Kidney glomerular epithelial cell (primary cell): ENCODE measurements around the gene BLVRA.
"Not testable (repeated sequence)": the region's sequence is repeated elsewhere in the genome, so short reads cannot be mapped to it uniquely, and the experiment has no call there.

Experiments
- DNase-seq: peaks from one replicate; lab custom pipeline; 2025; lab: John Stamatoyannopoulos, UW

Gene BLVRA, protein sequence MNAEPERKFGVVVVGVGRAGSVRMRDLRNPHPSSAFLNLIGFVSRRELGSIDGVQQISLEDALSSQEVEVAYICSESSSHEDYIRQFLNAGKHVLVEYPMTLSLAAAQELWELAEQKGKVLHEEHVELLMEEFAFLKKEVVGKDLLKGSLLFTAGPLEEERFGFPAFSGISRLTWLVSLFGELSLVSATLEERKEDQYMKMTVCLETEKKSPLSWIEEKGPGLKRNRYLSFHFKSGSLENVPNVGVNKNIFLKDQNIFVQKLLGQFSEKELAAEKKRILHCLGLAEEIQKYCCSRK

GRCh38 chr7:43758029-43758821, at the start of gene BLVRA:
BLVRA (plus strand) TSS chr7:43758680; CDS start chr7:43771159, 12,479 bp downstream.
- DNase-seq: peak; percentile 22

DNA sequence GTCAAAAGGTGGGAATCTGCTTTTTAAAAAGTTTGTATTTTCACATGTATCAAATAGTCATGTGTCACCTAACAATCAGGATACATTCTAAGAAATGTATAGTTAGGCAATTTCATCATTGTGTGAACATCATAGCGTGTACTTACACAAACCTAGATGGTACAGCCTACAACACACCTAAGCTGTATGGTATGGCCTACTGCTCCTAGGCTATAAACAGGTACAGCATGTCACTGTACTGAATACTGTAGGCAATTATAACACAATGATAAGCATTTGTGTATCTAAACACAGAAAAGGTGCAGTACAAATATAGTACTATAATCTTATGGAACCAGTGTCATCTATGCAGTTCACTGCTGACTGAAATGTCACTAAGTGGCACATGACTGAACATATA, 47.0 kb upstream of the BLVRA start:
- no peak for DNase-seq

- not testable (repeated sequence) for DNase-seq
These were observed 42.5 kb upstream of the BLVRA start for GRCh38 chr7:43715966-43716365.

GRCh38 chr7:43716598-43716997, 41.9 kb upstream of the BLVRA start:
- no peak for DNase-seq

DNA sequence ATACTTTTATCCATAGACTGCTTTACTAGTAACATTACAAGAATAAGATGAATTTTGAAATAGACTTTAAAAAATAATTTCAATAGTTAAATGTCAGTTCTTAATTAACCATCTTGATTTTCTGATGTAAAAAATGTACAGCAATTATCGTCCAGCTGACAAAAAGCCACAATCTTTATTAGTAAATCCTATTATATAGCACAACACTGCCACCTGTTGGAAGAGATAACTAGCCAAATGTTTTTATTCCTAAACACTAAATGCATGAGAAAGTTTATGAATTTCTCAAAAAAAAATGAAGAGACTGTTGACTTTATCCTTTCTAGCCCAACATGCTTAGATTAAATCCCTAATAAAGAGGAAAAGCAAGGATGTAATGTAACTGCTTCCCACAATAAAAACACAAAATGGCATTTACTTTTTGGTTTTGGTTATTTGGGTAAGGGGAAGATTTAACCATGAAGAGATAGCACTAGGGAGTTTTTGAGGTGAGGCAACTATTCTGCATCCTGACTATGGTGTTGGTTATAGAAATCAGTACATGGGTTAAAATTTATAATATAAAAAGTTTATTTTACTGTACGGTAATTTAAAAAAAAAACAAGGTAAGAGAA, 37.2 kb upstream of the BLVRA start:
- DNase-seq: peak; percentile 46

DNA sequence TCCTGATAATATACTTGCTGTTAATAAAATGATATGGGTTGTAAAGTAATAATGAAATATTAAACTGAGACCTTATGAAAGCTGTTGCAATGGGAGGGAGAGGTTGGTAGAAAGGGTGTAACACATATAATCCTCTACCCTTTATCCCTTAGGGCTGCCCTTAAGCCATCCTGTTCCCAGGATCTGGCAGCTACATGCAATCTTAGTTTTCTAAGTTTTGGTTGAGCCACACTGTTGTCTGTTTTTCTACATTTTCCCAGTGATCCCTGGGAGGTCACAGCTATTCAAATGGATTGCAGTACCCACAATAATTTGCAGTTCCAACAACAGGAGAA, 35.5 kb upstream of the BLVRA start:
- no peak for DNase-seq

DNA sequence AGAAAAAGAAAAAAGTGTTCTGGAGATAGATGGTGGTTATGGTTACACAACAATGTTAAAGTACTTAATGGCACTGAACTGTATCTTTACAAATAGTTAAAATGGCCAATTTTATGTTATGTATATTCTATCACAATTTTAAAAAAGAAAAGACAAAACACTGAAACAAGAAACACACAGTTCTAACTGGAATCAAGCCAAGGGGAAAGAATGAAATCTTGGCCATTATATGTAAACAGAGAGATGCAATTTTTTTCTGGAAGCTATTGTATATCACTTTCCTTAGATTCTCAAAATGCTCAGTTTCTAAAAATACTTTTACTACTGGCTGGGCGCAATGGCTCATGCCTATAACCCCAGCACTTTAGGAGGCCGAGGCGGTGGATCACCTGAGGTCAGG, 33.2 kb upstream of the BLVRA start:
- no peak for DNase-seq

GRCh38 chr7:43726466-43726865, 32.0 kb upstream of the BLVRA start:
- DNase-seq: no peak

- DNase-seq: no peak
These were observed 31.5 kb upstream of the BLVRA start for GRCh38 chr7:43727003-43727402.

GRCh38 chr7:43727494-43727893, 31.0 kb upstream of the BLVRA start:
- DNase-seq: no peak

- peak; percentile 92 for DNase-seq
These were observed 29.1 kb upstream of the BLVRA start, which contains the start of gene COA1 for GRCh38 chr7:43729214-43729923. COA1 (minus strand) TSS chr7:43729523; CDS start chr7:43648614, 80,909 bp downstream.

DNA sequence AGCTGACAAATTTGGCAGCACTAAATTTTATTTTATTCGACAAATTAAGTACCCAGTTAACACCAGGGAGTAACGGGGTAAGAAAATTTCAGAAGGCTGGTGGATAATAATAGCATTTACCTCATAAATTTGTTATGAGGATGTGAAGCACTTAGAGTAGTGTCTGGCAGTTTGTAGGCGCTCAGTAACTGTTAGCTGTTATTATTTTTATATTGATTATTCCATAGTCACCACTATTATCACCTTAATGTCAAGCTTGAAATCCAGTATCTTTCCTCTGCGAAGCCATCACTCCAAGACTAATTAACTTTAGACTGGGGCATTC, 28.6 kb upstream of the BLVRA start:
- DNase-seq: peak; percentile 45

DNA sequence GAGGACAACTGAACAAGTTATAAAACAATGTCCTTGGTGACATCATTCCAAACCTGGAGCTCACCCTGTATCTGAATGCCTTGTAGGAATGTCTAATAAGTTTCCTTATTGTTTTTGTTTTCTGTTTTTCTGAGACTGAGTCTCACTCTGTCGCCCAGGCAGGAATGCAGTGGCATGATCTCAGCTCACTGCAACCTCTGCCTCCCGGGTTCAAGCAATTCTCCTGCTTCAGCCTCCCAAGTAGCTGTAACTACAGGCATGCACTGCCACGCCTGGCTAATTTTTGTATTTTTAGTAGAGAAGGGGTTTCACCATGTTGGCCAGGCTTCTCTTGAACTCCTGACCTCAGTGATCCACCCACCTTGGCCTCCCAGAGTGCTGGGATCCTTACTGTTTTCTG, 27.0 kb upstream of the BLVRA start:
- peak; percentile 37 for DNase-seq

DNA sequence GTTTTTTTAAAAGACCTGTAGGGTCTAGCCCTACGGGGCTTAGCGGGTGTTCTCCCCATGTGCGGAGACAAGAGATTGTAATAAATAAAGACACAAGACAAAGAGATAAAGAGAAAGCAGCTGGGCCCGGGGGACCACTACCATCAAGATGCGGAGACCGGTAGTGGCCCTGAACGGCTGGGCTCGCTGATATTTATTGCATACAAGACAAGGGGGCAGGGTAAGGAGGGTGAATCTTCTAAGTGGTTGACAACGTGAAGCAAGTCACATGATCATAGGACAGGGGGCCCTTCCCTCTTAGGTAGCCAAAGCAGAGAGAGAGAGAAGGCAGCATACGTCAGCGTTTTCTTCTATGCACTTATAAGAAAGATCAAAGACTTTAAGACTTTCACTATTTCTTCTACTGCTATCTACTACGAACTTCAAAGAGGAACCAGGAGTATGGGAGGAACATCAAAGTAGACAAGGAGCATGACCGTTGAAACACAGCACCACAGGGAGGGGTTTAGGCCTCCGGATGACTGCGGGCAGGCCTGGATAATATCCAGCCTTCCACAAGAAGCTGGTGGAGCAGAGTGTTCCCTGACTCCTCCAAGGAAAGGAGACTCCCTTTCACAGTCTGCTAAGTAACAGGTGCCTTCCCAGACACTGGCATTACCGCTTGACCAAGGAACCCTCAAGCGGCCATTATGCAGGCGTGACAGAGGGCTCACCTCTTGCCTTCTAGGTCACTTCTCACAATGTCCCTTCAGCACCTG, 23.7 kb upstream of the BLVRA start:
- not testable (repeated sequence) for DNase-seq

GRCh38 chr7:43735403-43735801, 23.1 kb upstream of the BLVRA start:
- no peak for DNase-seq

DNA sequence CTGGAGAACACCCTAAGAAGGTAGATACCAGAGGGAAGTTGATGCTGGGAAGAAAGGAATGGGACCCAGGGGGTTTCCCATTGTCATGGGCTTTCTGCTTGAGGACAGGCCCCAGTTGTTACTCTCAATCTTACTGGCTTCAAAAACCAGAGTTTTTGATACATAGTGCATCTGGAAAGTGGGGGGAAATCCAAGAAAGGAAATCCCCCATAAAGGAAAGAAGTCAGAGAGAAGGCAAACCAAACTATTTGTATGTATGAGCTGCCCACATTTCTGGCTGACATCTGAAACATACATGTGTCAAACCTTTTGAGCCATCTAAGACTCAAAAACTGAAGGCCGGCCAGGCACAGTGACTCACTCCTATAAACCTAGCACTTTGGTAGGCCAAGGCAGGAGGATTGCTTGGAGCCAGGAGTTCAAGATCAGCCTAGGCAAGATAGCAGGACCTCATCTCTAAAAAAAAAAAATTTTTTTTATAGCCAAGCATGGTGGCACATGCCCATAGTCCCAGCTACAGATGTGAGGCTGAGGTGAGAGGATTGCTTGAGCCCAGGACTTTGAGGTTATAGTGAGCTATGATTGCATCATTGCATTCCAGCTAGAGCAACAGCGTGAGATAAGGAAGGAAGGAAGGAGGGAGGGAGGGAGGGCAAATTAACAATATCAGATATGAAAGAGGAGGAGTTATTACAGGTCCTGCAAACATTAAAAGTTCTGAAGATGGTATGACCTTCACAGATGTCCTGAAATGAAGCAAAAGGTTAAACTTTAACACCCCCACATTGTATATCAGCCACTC, 22.5 kb upstream of the BLVRA start:
- DNase-seq: peak; percentile 4

GRCh38 chr7:43737467-43738127, 20.9 kb upstream of the BLVRA start:
- DNase-seq: no peak

GRCh38 chr7:43742692-43743091, 15.8 kb upstream of the BLVRA start:
- no peak for DNase-seq

DNA sequence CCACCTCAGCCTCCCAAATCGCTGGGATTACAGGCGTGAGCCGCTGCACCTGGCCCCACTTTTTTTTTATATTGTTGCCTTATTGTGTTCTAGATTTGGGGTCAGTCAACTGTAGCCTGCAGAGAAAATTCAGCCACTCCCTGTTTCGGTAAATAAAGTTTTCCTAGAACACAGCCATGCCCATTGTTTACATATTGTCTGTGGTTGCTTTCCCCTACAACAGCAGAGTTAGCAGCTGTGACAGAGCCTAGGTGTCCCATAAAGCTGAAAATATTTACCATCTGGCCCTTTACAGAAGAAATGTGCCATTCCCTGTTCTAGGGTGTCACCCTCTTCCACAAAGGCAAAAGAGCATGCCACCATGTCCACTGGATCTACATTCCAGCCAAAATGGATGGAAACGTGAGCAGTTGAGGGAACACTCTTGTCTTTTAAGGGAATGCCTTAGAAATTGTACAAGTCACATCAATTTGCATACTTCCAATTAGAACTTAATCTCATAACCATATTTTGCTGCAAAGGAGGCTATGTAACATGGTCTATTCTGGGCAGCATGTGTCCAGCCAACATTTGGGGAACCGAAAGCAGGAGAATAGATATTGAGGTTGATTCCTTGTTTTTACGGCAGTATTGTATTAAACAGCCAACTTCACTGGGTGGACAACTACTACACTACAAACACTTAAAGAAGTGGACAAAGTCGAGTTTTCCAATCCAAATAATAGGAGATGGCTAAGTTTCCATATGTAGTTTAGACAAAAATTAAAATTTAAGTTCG, 11.0 kb upstream of the BLVRA start:
- DNase-seq: no peak
